GM12891 (cell line): ENCODE results near the gene CFAP61.

ENCODE experiments used
- POLR2A ChIP-seq: IDR thresholded peaks from 2 replicates; pipeline ENCODE4 v1.6.1; 2011; ENCODE audit warnings: low read depth, low read length, control low read depth
- POLR2AphosphoS5 ChIP-seq: IDR thresholded peaks from 2 replicates; pipeline ENCODE4 v1.6.1; 2011; ENCODE audit warnings: low read depth, low read length, control low read depth
- SPI1 ChIP-seq: IDR thresholded peaks from 2 replicates; pipeline ENCODE4 v1.6.1; 2011; ENCODE audit warnings: low read depth, low read length, control low read depth

DNA sequence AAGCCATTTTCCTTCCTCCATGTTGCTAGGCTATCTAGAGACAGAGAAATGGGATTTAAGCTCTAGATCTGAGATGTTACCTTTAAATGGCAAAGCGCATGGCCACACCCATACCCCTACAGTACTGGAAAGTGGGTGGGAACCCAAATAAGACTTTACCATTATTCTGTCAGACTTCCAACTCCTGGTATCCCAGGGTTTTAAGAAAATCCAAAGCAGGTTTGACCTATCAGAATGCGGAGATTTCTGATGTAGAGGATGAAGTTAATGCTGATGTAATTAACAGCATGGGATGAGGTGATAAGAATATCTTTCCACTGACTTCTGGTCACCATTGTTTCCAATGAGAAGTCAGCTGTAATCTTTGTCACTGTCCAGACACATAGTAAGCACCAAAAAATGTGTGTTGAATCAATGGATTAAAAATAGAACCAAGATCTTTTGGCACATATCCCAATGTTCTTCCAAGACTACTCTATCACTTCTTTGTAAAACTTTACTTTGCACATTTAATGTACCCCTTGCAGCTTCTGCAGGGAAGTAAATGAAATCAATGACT lies 174.8 kb downstream of the CFAP61 start:
- TF ChIP-seq POLR2AphosphoS5 (no peak), POLR2A (no peak), SPI1 (no peak)
